Measurements from ENCODE around the gene PLA2G2F. TPM values are rescaled to one million over a fixed set of nuclear protein-coding genes. Genes with fewer than 3 reads are reported as not detected.

Gene PLA2G2F
- total RNA-seq, 6 experiments from 2014 or later = not detected

DNA sequence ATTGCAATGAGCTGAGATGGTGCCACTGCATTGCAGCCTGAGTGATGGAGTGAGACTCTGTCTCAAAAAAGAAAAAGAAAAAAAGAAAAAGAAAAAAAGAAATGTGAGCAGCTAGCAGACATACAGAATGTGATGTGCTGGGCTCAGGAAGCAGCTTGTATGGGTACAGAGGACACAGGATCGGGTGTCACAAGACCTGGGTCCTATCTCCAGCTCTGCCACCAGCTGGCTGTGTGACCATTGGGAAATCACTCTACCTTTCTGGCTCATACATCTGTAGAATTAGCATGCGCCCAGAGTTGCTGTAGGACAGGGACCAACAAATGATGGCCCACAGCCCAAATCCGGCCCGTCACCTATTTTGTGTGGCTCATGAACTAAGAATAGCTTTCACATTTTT, 50.5 kb downstream of the PLA2G2F start:
- ATAC-seq = no peak
- peak in 1 of 3 donors; percentile 18 for DNase-seq
- TF ChIP-seq POLR2A (IDR thresholded peaks at IDR 0.05) = no peak
- TF ChIP-seq, protein P1, sequence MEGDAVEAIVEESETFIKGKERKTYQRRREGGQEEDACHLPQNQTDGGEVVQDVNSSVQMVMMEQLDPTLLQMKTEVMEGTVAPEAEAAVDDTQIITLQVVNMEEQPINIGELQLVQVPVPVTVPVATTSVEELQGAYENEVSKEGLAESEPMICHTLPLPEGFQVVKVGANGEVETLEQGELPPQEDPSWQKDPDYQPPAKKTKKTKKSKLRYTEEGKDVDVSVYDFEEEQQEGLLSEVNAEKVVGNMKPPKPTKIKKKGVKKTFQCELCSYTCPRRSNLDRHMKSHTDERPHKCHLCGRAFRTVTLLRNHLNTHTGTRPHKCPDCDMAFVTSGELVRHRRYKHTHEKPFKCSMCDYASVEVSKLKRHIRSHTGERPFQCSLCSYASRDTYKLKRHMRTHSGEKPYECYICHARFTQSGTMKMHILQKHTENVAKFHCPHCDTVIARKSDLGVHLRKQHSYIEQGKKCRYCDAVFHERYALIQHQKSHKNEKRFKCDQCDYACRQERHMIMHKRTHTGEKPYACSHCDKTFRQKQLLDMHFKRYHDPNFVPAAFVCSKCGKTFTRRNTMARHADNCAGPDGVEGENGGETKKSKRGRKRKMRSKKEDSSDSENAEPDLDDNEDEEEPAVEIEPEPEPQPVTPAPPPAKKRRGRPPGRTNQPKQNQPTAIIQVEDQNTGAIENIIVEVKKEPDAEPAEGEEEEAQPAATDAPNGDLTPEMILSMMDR (IDR thresholded peaks at IDR 0.05) = no peak
- Histone ChIP-seq H3K4me3 (no peak overlapping the region), H3K4me1 (peaks cover 0 to 29% (median 9%) of the 10 kb centered on the region in 4 donors), H3K9me3 (no peaks in the 10 kb centered on the region), H3K27me3 (no peaks in the 10 kb centered on the region), H3K27ac (no peak overlapping the region), H3K36me3 (no peaks in the 10 kb centered on the region)
- intact Hi-C loops (cut with DNase I) = no loop called here
- 95% methylated on average over 3 of the region's 4 CpGs for WGBS (ENCODE audit: insufficient coverage, low coverage, low lambda C conversion rate, missing lambda C conversion rate)

DNA sequence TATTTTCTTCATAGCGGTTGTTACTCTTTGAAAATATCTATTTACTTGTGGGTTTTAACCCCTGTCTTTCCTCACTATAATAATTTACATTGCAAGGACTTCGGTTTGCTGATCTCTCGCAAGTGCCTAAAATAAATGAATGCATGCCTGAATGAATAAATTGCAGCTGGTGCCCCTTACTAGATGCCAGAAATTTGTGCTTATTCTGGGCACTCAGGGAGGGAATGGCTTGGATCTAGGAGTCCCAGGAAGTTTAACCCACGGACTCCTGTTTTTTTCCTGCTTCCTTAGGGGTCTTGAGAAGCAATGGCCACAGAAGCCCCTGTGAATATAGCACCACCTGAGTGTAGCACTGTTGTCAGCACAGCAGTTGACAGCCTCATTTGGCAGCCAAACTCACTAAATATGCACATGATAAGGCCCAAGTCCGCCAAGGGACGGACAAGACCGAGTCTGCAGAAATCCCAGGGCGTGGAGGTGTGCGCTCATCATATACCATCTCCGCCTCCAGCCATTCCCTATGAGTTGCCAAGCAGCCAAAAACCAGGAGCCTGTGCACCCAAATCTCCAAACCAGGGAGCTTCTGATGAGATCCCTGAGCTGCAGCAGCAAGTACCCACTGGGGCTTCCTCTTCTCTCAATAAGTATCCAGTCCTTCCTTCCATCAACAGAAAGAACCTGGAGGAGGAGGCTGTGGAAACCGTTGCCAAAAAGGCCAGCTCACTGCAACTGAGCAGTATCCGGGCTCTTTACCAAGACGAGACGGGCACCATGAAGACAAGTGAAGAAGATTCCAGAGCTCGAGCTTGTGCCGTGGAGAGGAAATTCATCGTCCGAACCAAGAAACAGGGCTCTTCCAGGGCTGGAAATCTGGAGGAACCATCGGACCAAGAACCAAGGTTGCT, 51.4 kb downstream of the PLA2G2F start:
- no peaks in the 10 kb centered on the region for H3K9me3 ChIP-seq
- TF ChIP-seq, protein P1 (IDR thresholded peaks at IDR 0.05) = no peak
- no peak for TF ChIP-seq POLR2A (IDR thresholded peaks at IDR 0.05)
- peak in 1 of 3 donors; percentile 14 for DNase-seq
- no peaks in the 10 kb centered on the region for H3K36me3 ChIP-seq
- H3K27ac ChIP-seq = no peak overlapping the region
- intact Hi-C loops (cut with DNase I) = no loop called here
- no peak overlapping the region for H3K4me3 ChIP-seq
- H3K27me3 ChIP-seq = no peaks in the 10 kb centered on the region
- H3K4me1 ChIP-seq = peaks cover 0 to 28% (median 7%) of the 10 kb centered on the region in 4 donors
- WGBS (ENCODE audit: insufficient coverage, low coverage, low lambda C conversion rate, missing lambda C conversion rate) = 91% methylated on average over 12 of the region's 19 CpGs
- ATAC-seq = no peak

DNA sequence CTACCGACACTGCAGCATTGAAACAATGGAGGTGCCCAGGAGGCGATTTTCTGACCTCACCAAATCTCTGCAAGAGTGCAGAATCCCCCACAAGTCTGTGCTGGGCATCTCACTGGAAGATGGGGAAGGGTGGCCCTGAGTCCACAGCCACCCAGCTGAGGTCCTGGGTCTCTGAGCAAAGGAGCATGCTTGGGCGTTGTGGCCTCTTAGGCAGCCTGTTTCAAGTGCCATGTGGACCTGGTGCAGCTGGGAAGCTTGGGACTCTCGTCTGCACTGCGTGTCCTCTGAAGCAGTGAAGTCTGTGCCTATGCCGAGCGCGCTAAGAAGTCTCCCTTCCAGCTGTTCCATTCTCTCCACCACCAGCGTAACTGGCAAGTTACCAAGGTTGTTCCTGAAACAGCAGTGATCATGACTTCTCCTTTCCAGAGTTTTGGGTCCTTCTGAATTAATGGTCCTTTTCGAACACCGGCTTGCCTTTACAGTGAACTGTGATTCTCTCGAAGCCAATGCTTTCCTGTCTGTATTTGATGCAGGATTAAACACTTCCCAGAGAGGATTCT, 52.2 kb downstream of the PLA2G2F start:
- peaks cover 0 to 20% (median 5%) of the 10 kb centered on the region in 4 donors for H3K4me1 ChIP-seq
- intact Hi-C loops (cut with DNase I) = no loop called here
- ATAC-seq (no peak), DNase-seq (no peak)
- TF ChIP-seq POLR2A (IDR thresholded peaks at IDR 0.05) = no peak
- TF ChIP-seq, protein P1 (IDR thresholded peaks at IDR 0.05) = no peak
- no peaks in the 10 kb centered on the region for H3K36me3 ChIP-seq
- H3K4me3 ChIP-seq = no peak overlapping the region
- WGBS (ENCODE audit: insufficient coverage, low coverage, low lambda C conversion rate, missing lambda C conversion rate) = 89% methylated on average over 5 of the region's 12 CpGs
- H3K9me3 ChIP-seq = no peaks in the 10 kb centered on the region
- H3K27ac ChIP-seq = no peak overlapping the region
- no peaks in the 10 kb centered on the region for H3K27me3 ChIP-seq

DNA sequence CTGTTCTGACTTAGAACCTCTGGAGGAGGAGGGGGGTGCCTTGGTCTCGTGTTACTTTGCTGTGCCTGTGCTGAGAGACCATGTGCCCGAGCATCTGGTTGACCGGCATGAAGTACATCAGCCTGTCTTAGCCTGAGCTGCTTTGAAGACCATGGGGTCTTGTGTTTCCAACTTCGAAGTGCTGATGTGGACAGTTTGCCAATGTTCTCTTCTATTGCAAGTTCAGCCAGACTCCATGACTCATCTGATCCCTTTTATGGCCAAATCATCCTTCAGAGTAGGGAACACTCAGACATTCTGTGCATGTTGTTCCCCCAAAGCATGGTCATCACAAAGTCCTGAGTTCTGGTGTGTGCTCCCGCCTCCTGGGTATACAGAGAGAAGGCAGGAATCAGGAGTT, 53.2 kb downstream of the PLA2G2F start:
- WGBS (ENCODE audit: insufficient coverage, low coverage, low lambda C conversion rate, missing lambda C conversion rate) = 94% methylated on average over 5 of the region's 5 CpGs
- Histone ChIP-seq H3K36me3 (no peaks in the 10 kb centered on the region), H3K4me3 (no peak overlapping the region), H3K27ac (no peak overlapping the region), H3K4me1 (peaks cover 0 to 9% (median under 1%) of the 10 kb centered on the region in 4 donors), H3K27me3 (no peaks in the 10 kb centered on the region), H3K9me3 (no peaks in the 10 kb centered on the region)
- TF ChIP-seq, protein P1 (IDR thresholded peaks at IDR 0.05) = no peak
- no peak for TF ChIP-seq POLR2A (IDR thresholded peaks at IDR 0.05)
- intact Hi-C loops (cut with DNase I) = no loop called here
- DNase-seq (no peak), ATAC-seq (no peak)

Data from right lobe of liver (tissue), 6 donors.